Esophagus muscularis mucosa (tissue), 4 donors: ENCODE data around the gene MACROD2. TPM values are rescaled to one million over a fixed set of nuclear protein-coding genes. Genes with fewer than 3 reads are reported as not detected.

ENCODE experiments used
- DNase-seq: peaks from one replicate; pipeline ENCODE4 v3.0.0-alpha.2; 2017; ENCODE audit errors: extremely low spot score
- H3K27ac ChIP-seq, 4 donors: fragments of 200-600 bp; sonication (generic); replicated peaks in 1 of 4; 1 replicate in 3 of 4; 2 replicates in 1 of 4; pipeline ENCODE4 v1.5.1; 2016 to 2019; ENCODE audit warnings: mild to moderate bottlenecking in 1 of 4
- H3K27me3 ChIP-seq, 4 donors: fragments of 200-600 bp; sonication (generic); one replicate each; pipeline versions ENCODE4 v1.5.1 to v1.6.0; 2016 to 2019
- H3K36me3 ChIP-seq, 4 donors: fragments of 200-600 bp; sonication (generic); one replicate each; pipeline ENCODE4 v1.5.1; 2016 to 2019
- H3K4me1 ChIP-seq, 4 donors: fragments of 200-600 bp; sonication (generic); one replicate each; pipeline ENCODE4 v1.5.1; 2016 to 2019
- H3K4me3 ChIP-seq, 4 donors: fragments of 200-600 bp; sonication (generic); 1 replicate in 2 of 4; 2 replicates in 2 of 4; pipeline ENCODE4 v1.5.1; 2016 to 2019; ENCODE audit warnings: mild to moderate bottlenecking in 4 of 4, moderate library complexity in 1 of 4
- H3K9me3 ChIP-seq, 4 donors: fragments of 200-600 bp; sonication (generic); 1 replicate in 3 of 4; 2 replicates in 1 of 4; pipeline ENCODE4 v1.5.1; 2016 to 2019
- CTCF ChIP-seq, 3 experiments: fragments of 200-600 bp in 2 of 3; fragments of 450-650 bp in 1 of 3; sonication (generic) in 2 of 3; IDR thresholded peaks; one replicate each; pipeline ENCODE4 v1.5.1; 2017 to 2019; ENCODE audit warnings: antibody characterized with exemption in 3 of 3, mild to moderate bottlenecking in 2 of 3, moderate library complexity in 1 of 3
- EP300 ChIP-seq: sonication (generic); formaldehyde crosslinking; IDR thresholded peaks from one replicate; pipeline ENCODE4 v1.6.1; 2017; ENCODE audit warnings: antibody characterized with exemption
- POLR2A ChIP-seq: fragments of 450-650 bp; IDR thresholded peaks from one replicate; pipeline ENCODE4 v1.6.1; 2017; ENCODE audit warnings: antibody characterized with exemption, moderate library complexity, mild to moderate bottlenecking, low read depth
- POLR2AphosphoS5 ChIP-seq, 2 donors: sonication (generic); formaldehyde crosslinking; IDR thresholded peaks; one replicate each; pipeline ENCODE4 v1.6.1; 2017; ENCODE audit warnings: antibody characterized with exemption in 2 of 2
- WGBS: methylation state at CpG from one replicate; pipeline ENCODE4 v1.1.5; 2018; 5-methylcytosine and 5-hydroxymethylcytosine counted together
- intact Hi-C: fragments of 100-400 bp; cut with DNase I; formaldehyde crosslinking; loops from one replicate; pipeline ENCODE4 v1.15.1; 2023
- small RNA-seq, 3 donors: library from RNA; depleted of rRNA; stranded (forward); fragments of <200 nt; gene quantifications; one replicate each; pipeline ENCODE3, GENCODE V24; 2016
- total RNA-seq, 4 donors: library from RNA; depleted of rRNA; stranded (reverse); fragments of >200 nt; gene quantifications; one replicate each; pipeline versions ENCODE4 v1.1.0 to v1.2.1, GENCODE V29; 2016

MACROD2 gene
- total RNA-seq, 4 donors from 2014 or later, result 1.4 to 3.6 (median 2.6) TPM

- H3K27me3 ChIP-seq, result no peaks in the 10 kb centered on the region
- no peaks in the 10 kb centered on the region for H3K9me3 ChIP-seq
- 87% methylated on average over 4 of the region's 4 CpGs for WGBS
- TF ChIP-seq CTCF (IDR thresholded peaks at IDR 0.05) (no peak), POLR2A (no peak), POLR2AphosphoS5 (IDR thresholded peaks at IDR 0.05) (no peak), EP300 (no peak)
- no peak overlapping the region for H3K27ac ChIP-seq
- no peak for DNase-seq
- intact Hi-C loops, result no loop called here
- H3K4me1 ChIP-seq, result no peaks in the 10 kb centered on the region
- no peak overlapping the region for H3K4me3 ChIP-seq
- H3K36me3 ChIP-seq, result no peaks in the 10 kb centered on the region
Measured at GRCh38 chr20:16097788-16098187, 2102.5 kb downstream of the MACROD2 start.

- no peak for TF ChIP-seq POLR2A
- TF ChIP-seq POLR2AphosphoS5 (IDR thresholded peaks at IDR 0.05), result no peak
- no peak for TF ChIP-seq EP300
- TF ChIP-seq CTCF (IDR thresholded peaks at IDR 0.05), result no peak
- Histone ChIP-seq H3K9me3 (no peaks in the 10 kb centered on the region), H3K27ac (no peak overlapping the region), H3K36me3 (no peaks in the 10 kb centered on the region), H3K4me3 (no peak overlapping the region), H3K27me3 (no peaks in the 10 kb centered on the region), H3K4me1 (no peaks in the 10 kb centered on the region)
- no peak for DNase-seq
- 62% methylated on average over 7 of the region's 7 CpGs for WGBS
- intact Hi-C loops, result no loop called here
Measured at GRCh38 chr20:16098890-16099639, 2103.7 kb downstream of the MACROD2 start.

- no peaks in the 10 kb centered on the region for H3K4me1 ChIP-seq
- H3K27ac ChIP-seq, result no peak overlapping the region
- no peak for TF ChIP-seq POLR2A
- TF ChIP-seq EP300, result no peak
- TF ChIP-seq POLR2AphosphoS5 (IDR thresholded peaks at IDR 0.05), result no peak
- TF ChIP-seq CTCF (IDR thresholded peaks at IDR 0.05), result no peak
- no peaks in the 10 kb centered on the region for H3K36me3 ChIP-seq
- 83% methylated on average over 3 of the region's 3 CpGs for WGBS
- no peaks in the 10 kb centered on the region for H3K27me3 ChIP-seq
- H3K4me3 ChIP-seq, result no peak overlapping the region
- intact Hi-C loops, result no loop called here
- DNase-seq, result no peak
- H3K9me3 ChIP-seq, result no peaks in the 10 kb centered on the region
Measured at GRCh38 chr20:16100111-16100510, 2104.8 kb downstream of the MACROD2 start.

- 87% methylated on average over 4 of the region's 4 CpGs for WGBS
- TF ChIP-seq EP300 (no peak), POLR2A (no peak), POLR2AphosphoS5 (IDR thresholded peaks at IDR 0.05) (no peak), CTCF (IDR thresholded peaks at IDR 0.05) (no peak)
- Histone ChIP-seq H3K4me3 (no peak overlapping the region), H3K36me3 (no peaks in the 10 kb centered on the region), H3K4me1 (no peaks in the 10 kb centered on the region), H3K27ac (no peak overlapping the region), H3K9me3 (no peaks in the 10 kb centered on the region), H3K27me3 (no peaks in the 10 kb centered on the region)
- intact Hi-C loops, result no loop called here
- no peak for DNase-seq
Measured at GRCh38 chr20:16100767-16101166, 2105.5 kb downstream of the MACROD2 start.

Small RNA genes within 50 kb of the gene (small RNA-seq; reads per million reads assigned to genes)
- gene RN7SL864P, result 0 reads per million in 3 donors
- gene RNA5SP475, result 0 reads per million in 3 donors
- gene RNU6-1159P, result 0 reads per million in 3 donors
- 0 reads per million in 3 donors for gene RNU6-115P
- gene RNU6-228P, result 0 reads per million in 3 donors
- 0 reads per million in 3 donors for gene RNU6-278P
- gene RPS3P1, result 0 reads per million in 3 donors

Other genes starting within 250 kb of the MACROD2 start
- gene ESF1, start 210.6 kb upstream of the MACROD2 start, total RNA-seq, result 10 to 100 TPM in 3 of 4 donors, 1 to 10 TPM in 1; 9.0 to 16.2 (median 13.3) TPM
- gene NDUFAF5, start 210.5 kb upstream of the MACROD2 start, total RNA-seq, result 10 to 100 TPM; 11.9 to 23.3 (median 19.1) TPM
- gene SEL1L2, start 4.9 kb upstream of the MACROD2 start, total RNA-seq, result not detected